ENCODE data around the gene UBR3.
"Not testable (repeated sequence)": the region's sequence is repeated elsewhere in the genome, so short reads cannot be mapped to it uniquely, and the experiment has no call there.

Gene UBR3

DNA sequence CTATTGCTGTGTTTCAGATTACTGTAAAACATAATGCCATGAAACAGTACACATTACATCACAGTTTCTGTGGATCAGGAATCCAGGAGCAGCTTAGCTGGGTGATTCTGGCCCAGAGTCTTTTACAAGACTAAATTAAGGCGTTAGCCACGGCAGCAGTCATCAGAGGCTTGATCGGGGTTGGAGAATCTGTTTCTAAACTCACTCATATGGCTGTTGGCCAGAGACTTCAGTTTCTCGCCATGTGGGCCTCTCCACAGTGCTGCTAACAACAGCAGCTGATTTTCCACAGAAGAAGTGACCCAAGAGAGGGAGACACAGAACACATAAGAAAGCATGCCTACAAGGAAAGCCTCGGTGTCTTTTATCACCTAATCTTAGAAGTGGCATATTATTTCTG, 261.5 kb downstream of the UBR3 start:
- Mint-ChIP-seq H3K27ac (no peak overlapping the region), H3K9me3 (peaks cover 8% of the 10 kb centered on the region), H3K4me3 (no peak overlapping the region), H3K36me3 (no peaks in the 10 kb centered on the region), H3K4me1 (no peaks in the 10 kb centered on the region), H3K27me3 (no peaks in the 10 kb centered on the region)
- no peak for ATAC-seq

DNA sequence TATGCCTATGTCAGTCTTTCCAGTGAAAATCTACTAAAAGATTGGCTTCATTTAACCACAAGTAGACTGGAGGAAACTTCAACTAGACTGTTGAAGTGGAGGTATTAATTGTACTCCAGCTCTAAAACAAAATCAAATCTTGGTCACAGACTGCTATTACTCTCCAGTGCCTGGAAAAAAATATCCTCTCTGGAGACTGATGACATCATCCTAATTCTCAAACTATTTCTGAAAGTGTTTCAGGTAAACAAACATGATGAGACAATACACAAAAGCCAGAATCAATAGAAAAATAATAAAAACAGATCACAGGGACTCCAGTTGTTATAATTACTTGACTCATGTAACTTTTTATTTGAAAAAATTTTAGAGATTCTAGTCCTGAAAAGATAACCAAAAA, 263.0 kb downstream of the UBR3 start:
- no peaks in the 10 kb centered on the region for H3K36me3 Mint-ChIP-seq
- H3K27me3 Mint-ChIP-seq, result no peaks in the 10 kb centered on the region
- H3K4me1 Mint-ChIP-seq, result no peaks in the 10 kb centered on the region
- H3K27ac Mint-ChIP-seq, result no peak overlapping the region
- ATAC-seq, result no peak
- H3K4me3 Mint-ChIP-seq, result no peak overlapping the region
- peaks cover 8% of the 10 kb centered on the region for H3K9me3 Mint-ChIP-seq

DNA sequence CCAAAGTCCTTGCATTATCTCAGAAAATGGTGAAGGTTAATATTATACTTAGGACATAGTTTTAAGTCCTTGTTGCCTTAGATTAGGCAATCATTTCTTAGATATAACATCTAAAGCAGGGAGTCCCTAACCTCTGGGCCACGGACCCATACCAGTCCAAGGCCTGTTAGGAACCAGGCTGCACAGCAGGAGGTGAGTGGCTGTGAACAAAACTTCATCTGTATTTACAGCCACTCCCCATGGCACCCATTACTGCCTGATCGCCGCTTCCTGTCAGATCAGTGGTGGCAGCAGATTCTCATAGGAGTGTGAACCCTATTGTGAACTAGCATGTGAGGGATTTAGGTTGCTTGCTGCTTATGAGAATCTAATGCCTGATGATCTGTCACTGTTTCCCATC, 264.2 kb downstream of the UBR3 start:
- peaks cover 8% of the 10 kb centered on the region for H3K9me3 Mint-ChIP-seq
- no peaks in the 10 kb centered on the region for H3K4me1 Mint-ChIP-seq
- no peak overlapping the region for H3K4me3 Mint-ChIP-seq
- no peaks in the 10 kb centered on the region for H3K27me3 Mint-ChIP-seq
- H3K27ac Mint-ChIP-seq, result no peak overlapping the region
- H3K36me3 Mint-ChIP-seq, result no peaks in the 10 kb centered on the region
- no peak for ATAC-seq

DNA sequence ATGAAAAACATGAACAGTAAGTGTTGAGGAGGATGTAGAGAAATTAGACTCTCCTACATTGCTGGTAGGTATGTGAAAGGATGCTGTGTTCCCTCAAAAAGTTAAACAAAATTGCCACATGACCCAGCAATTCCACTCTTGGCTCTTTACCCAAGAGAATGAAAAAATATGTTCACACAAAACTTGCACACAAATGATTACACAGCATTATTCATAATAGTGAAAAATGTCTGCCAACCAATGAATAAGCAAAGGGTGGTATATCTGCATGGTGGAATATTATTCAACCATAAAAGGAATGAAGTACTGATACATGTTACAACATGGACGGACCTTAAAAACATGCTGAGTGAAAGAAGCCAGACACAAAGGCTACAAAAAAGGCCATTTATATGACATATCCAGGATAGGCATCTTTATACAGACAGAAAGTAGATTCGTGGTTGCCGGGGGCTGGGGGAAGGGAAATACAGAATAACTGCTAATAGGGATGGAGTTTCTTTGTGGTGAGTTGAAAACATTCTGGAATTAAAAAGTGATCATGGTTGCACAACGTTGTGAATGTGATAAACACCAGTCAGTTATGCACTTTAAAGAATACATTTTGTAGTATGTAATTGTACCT, 265.3 kb downstream of the UBR3 start:
- Mint-ChIP-seq H3K9me3 (peaks cover 11% of the 10 kb centered on the region), H3K27me3 (no peaks in the 10 kb centered on the region), H3K4me3 (no peak overlapping the region), H3K36me3 (no peaks in the 10 kb centered on the region), H3K27ac (no peak overlapping the region), H3K4me1 (no peaks in the 10 kb centered on the region)
- ATAC-seq, result no peak

DNA sequence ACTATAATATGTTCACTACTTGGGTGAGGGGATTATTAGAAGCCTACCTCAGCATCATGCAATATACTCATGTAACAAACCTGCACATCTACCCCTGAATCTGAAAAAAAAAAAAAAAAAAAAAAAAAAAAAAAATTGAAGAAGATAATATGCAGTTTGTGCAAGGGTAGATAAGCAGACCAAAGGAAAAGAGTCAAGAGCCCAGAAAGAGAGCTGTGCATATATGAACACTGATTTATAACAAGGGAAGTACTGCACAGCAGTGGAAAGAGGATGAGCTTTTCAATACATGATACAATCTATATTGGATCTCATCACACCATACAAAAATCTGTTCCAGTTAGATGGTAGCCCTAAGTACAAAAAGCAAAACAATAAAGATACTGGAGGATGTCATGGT, 268.1 kb downstream of the UBR3 start:
- Mint-ChIP-seq H3K9me3 (peaks cover 8% of the 10 kb centered on the region), H3K36me3 (no peaks in the 10 kb centered on the region), H3K27ac (no peak overlapping the region), H3K4me3 (no peak overlapping the region), H3K4me1 (no peaks in the 10 kb centered on the region), H3K27me3 (no peaks in the 10 kb centered on the region)
- ATAC-seq, result no peak

DNA sequence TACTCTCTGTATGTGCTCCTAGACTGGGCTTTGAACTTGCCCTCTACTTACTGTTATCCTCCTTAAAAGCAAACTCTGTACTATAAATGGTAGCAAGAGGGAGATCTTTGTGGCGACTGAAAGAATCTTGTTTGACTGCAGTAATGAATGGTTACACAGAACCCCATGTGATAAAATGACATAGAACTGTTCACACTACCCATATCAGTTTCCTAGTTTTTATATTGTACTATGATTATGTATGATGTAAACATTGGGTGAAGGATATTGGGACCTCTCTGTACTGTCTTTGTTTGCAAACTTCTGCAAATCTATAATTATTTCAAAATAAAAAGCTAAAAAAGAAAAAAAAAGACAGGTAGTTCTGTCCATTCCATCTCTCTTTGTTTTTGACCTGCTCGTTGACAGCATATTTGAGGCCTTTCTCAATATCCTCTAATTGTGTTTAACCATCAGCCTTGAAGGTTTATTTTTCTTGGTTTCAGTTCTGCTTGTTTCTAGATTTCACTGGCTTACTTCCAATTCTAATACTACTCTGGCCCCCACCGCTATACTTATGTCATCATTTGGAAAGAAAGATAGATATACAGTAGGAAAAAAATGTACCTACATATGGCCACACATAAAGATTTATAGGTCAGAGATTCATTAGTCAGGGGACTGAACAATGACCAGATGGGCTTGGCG, 271.5 kb downstream of the UBR3 start:
- peaks cover 2% of the 10 kb centered on the region for H3K9me3 Mint-ChIP-seq
- H3K4me3 Mint-ChIP-seq, result no peak overlapping the region
- H3K27me3 Mint-ChIP-seq, result peaks cover 5% of the 10 kb centered on the region
- ATAC-seq, result no peak
- no peak overlapping the region for H3K27ac Mint-ChIP-seq
- no peaks in the 10 kb centered on the region for H3K4me1 Mint-ChIP-seq
- H3K36me3 Mint-ChIP-seq, result no peaks in the 10 kb centered on the region

DNA sequence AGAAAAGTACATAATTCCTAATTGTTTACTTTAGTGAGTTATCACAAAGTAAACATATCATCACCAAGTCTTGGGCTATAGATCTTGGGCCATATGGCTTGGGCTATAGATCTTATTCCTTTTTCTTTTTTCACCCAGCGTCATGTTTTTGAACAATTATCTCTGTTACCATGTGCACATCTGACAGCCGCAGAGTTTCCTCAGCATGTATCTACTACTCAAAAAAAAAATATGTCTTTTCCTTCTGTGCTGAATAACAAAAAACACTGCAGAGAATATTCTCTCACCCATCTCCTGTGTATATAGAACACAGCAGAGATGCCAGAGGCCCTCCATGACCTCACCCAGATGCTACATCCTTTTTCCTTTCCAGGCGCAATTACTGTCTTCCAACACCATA, 274.5 kb downstream of the UBR3 start:
- H3K36me3 Mint-ChIP-seq, result no peaks in the 10 kb centered on the region
- H3K27me3 Mint-ChIP-seq, result peaks cover 10% of the 10 kb centered on the region
- no peak overlapping the region for H3K27ac Mint-ChIP-seq
- ATAC-seq, result no peak
- H3K4me1 Mint-ChIP-seq, result no peaks in the 10 kb centered on the region
- H3K4me3 Mint-ChIP-seq, result no peak overlapping the region
- peaks cover 2% of the 10 kb centered on the region for H3K9me3 Mint-ChIP-seq

DNA sequence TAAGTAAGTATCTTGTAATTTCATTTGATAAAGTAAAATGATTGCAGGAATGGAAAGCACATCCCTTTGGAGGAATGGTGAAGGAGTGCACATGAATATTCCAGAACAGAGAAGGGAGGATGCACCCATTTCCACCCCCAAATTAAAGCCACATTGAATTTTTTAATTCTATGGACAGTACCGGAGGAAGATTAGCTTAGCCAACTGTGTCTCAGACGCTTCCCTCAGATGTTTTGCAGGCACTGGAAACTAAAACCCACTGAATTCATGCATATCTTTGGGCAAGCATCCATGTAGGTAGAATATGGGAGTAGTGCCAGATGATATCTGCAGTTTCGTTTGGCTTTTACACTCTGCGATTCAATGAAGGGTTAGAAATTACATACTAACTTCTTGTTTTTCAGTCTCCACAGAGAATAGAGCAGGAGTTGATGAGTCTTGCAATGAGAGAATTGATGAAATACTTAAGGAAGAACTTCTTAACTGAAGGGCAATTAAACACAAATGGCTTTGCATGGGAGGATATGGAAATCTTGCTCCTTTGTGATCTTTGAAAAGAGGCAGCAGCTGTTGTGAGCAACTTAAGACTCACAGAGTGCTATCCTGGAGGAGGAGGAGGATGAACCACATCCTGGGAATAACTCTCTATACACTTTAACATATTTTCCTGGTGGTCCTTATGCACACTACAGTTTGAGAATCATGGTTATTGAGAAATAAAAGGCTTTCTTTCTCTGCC, 279.0 kb downstream of the UBR3 start:
- H3K9me3 Mint-ChIP-seq, result no peaks in the 10 kb centered on the region
- H3K36me3 Mint-ChIP-seq, result no peaks in the 10 kb centered on the region
- no peak overlapping the region for H3K27ac Mint-ChIP-seq
- H3K4me3 Mint-ChIP-seq, result no peak overlapping the region
- H3K27me3 Mint-ChIP-seq, result peaks cover 10% of the 10 kb centered on the region
- H3K4me1 Mint-ChIP-seq, result no peaks in the 10 kb centered on the region
- ATAC-seq, result no peak

DNA sequence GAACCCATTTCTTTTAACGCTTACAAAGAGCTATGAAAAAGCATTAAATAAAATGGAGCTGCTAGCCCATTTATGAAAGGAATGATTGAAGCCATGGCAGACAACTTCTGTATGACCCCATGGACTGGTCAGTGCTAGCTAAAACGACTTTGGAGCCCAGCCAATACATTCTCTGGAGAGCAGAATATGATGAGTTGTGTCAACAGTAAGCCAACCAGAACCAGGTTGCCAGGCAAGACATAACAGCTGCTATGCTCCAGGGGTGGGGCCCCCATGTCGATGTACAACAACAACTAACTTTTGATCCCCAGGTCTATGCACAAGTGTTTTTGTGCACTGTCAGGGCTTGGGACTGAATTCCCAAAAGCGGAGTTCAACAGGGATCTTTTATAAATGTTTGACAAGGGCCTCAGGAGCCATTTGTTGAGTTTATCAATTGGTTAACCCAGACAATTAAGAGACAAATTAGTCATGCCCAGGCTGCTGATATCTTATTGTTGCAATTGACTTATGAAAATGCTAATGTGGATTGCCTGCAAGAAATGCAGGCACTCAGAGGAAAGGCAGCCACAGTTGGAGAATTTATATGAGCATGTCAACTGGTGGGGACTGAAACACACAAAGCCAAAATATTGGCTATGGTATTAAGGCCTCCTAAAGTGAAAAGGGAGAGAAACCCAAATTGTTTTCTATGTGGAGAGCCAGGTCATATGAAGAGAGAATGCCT, 286.1 kb downstream of the UBR3 start:
- Mint-ChIP-seq H3K36me3 (no peaks in the 10 kb centered on the region), H3K4me1 (no peaks in the 10 kb centered on the region), H3K4me3 (no peak overlapping the region), H3K27me3 (peaks cover 8% of the 10 kb centered on the region), H3K27ac (no peak overlapping the region), H3K9me3 (no peaks in the 10 kb centered on the region)
- no peak for ATAC-seq

DNA sequence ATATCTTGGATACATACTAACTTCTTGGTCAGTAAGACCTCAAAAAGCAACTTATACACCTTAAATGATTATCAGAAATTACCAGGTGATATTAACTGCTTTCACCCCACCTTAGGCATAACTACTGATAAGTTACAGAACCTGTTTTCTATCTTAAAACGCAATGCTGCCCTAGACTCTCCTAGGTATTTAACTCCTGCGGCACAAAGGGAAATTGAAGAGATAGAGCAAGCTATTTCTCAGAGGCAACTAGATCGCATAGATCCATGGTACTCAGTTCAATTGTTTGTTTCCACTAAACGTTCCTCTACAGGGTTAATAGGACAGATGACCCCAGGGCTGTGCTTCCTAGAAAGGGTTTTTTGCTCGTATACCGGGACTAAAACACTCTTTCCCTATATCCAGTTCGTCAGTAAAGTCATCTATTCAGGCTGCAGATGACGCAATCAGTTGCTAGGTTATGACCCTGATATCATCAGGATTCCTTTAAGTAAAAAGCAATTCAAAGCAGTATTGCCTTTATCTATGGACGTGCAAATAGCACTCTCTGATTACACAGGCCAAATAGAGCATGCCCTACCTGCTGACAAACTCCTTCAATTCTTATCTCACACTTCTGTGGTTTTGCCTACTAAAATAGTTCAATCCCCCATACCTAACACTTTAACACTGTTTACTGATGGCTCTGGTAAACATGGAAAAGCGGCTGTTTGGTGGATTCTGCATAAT, 288.4 kb downstream of the UBR3 start:
- Mint-ChIP-seq H3K36me3 (no peaks in the 10 kb centered on the region), H3K4me1 (no peaks in the 10 kb centered on the region), H3K4me3 (no peak overlapping the region), H3K27ac (no peak overlapping the region), H3K27me3 (peaks cover 8% of the 10 kb centered on the region), H3K9me3 (peaks cover 4% of the 10 kb centered on the region)
- no peak for ATAC-seq

DNA sequence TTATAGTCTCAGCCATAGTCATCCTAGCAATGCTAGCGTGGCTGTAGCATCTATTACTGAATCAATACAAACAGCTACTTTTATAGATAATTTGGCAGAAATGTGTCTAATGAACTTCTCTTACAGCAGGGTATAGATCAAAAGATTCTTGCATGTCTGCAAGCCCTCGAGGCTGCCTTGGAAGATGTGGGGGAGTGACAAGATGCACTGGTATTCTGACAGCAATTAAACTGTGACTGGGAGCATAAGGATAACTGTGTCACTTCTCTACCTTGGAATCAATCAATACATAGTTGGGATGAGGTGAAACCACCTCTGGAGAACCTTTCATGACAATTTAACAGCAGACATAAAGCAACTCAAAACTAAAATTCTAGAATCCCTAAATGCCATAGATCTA, 291.4 kb downstream of the UBR3 start:
- Mint-ChIP-seq H3K27ac (no peak overlapping the region), H3K4me1 (no peaks in the 10 kb centered on the region), H3K36me3 (no peaks in the 10 kb centered on the region), H3K4me3 (no peak overlapping the region), H3K27me3 (peaks cover 8% of the 10 kb centered on the region), H3K9me3 (peaks cover 4% of the 10 kb centered on the region)
- ATAC-seq, result no peak

DNA sequence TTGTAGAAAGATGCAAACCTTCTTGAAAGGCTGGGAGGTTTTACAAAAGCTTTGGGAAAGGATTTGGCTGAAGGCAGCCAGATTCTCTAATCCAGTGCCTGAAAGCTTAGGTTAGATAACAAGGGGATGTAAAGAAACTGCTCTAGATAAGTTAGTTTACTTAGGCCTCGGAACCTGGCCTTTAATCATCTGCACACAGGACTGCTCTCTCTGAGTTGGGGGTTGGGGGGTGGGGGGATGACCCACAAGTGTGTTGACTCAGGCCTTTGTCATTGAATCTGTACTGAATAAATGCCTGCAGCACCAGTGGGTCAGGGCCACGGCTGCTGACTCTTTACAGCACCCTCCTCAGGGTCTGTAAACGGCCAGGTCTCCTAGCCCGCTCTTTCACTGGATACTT, 292.1 kb downstream of the UBR3 start:
- not testable (repeated sequence) for ATAC-seq, H3K36me3 Mint-ChIP-seq, H3K4me1 Mint-ChIP-seq, H3K27ac Mint-ChIP-seq, H3K27me3 Mint-ChIP-seq, H3K9me3 Mint-ChIP-seq, H3K4me3 Mint-ChIP-seq

DNA sequence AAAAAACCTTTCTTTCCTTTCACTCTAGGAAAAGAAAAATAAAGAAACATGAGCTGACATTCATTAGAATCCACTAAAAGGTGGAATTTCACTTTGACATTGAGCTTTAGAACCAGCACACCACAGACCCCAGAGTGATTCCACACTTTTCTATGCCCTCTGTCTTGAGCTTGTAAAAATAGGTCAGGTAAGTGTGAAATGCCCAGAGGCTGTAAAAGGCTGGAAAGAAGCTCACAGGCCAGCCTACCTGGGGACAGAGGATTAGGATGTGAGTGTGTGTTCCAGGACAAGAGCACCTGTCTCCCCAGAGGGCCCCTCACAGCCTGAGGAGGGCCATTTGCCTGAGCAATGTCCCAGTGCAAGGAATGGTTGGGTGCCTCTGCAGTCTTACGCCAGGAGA, 294.4 kb downstream of the UBR3 start:
- Mint-ChIP-seq H3K9me3 (peaks cover 4% of the 10 kb centered on the region), H3K27me3 (peaks cover 9% of the 10 kb centered on the region), H3K36me3 (no peaks in the 10 kb centered on the region), H3K27ac (no peak overlapping the region), H3K4me3 (no peak overlapping the region), H3K4me1 (no peaks in the 10 kb centered on the region)
- ATAC-seq, result peak; percentile 27

DNA sequence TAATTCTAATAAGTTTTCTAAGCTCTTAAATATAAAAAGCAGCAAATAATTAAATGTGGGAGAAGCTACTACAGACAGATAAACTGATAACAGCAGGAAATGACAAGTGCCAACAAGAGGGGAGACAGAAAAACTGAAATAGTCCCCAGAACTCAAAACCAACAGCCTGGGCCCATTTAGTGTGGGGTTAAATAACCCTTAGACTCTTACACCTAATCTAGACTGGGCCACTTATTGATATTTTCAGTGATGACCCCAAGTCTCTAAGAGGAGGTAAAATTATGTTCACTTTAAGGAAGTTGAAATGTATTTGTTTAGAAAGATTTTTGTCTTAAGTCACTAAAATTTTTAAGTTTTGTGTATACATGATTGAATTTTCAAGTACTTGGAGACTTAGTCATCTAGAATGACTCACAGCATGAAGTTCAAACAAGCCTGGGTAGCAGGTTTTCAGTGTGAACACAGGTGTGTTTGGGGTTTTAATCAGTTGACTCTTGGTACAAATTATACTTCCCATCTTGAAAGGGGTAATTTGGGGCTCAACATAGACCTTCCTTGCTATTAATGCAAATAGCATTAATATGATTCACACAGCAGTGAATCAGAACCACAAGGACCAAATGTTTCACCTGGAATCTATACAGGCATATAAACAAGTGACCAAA, 295.8 kb downstream of the UBR3 start:
- H3K4me3 Mint-ChIP-seq, result no peak overlapping the region
- no peaks in the 10 kb centered on the region for H3K36me3 Mint-ChIP-seq
- no peak for ATAC-seq
- peaks cover 4% of the 10 kb centered on the region for H3K9me3 Mint-ChIP-seq
- no peak overlapping the region for H3K27ac Mint-ChIP-seq
- no peaks in the 10 kb centered on the region for H3K4me1 Mint-ChIP-seq
- H3K27me3 Mint-ChIP-seq, result peaks cover 14% of the 10 kb centered on the region
